Measurements from ENCODE around the gene TECR. TPM values are rescaled to one million over a fixed set of nuclear protein-coding genes. Genes with fewer than 3 reads are reported as not detected.
A peak's percentile ranks its signal among the peaks of the same experiment; 100 is the strongest.
"Not testable (repeated sequence)": the region's sequence is repeated elsewhere in the genome, so short reads cannot be mapped to it uniquely, and the experiment has no call there.

TECR gene
- total RNA-seq, 3 donors from 2014 or later (not counting 1 experiment from before 2014, with no cell fraction given) = 123 to 158 (median 131) TPM

- Mint-ChIP-seq H3K9me3 (no peaks in the 10 kb centered on the region), H3K36me3 (no peaks in the 10 kb centered on the region), H3K27ac (no peak overlapping the region), H3K4me3 (no peak overlapping the region), H3K4me1 (no peaks in the 10 kb centered on the region), H3K27me3 (ENCODE audit: low read depth in 2 of 2) (peaks cover 6 to 9% of the 10 kb centered on the region in 2 donors)
- ATAC-seq (no peak), DNase-seq (no peak)
- TF ChIP-seq CTCF (IDR thresholded peaks at IDR 0.05) = no peak
- Histone ChIP-seq H3K4me1 (ENCODE audit: control insufficient read depth, insufficient read depth, low read length) (peaks cover 17% of the 10 kb centered on the region), H3K9me3 (ENCODE audit: control insufficient read depth, insufficient read depth, low read length) (no peaks in the 10 kb centered on the region), H3K36me3 (ENCODE audit: control insufficient read depth, insufficient read depth, low read length) (no peaks in the 10 kb centered on the region), H3K4me3 (ENCODE audit: low read length) (no peak overlapping the region), H3K27me3 (ENCODE audit: control insufficient read depth, insufficient read depth, low read length) (no peaks in the 10 kb centered on the region), H3K27ac (ENCODE audit: low read length) (peak overlapping the region; percentile 75)
- intact Hi-C loops (cut with micrococcal nuclease) = no loop called here
- WGBS (ENCODE audit: insufficient coverage) = 96% methylated on average over 4 of the region's 4 CpGs
These were observed 83.3 kb downstream of the TECR start for GRCh38 chr19:14612657-14613056.

GRCh38 chr19:14613399-14614098 lies 84.2 kb downstream of the TECR start:
- intact Hi-C loops (cut with micrococcal nuclease); H3K4me3 ChIP-seq (ENCODE audit: low read length): not testable (repeated sequence)
- WGBS (ENCODE audit: insufficient coverage) = 56% methylated on average over 12 of the region's 14 CpGs

GRCh38 chr19:14614099-14614412 lies 84.7 kb downstream of the TECR start:
- DNase-seq = peak in 1 of 2 donors; percentile 9
- intact Hi-C loops (cut with micrococcal nuclease) = no loop called here
- Mint-ChIP-seq H3K9me3 (no peaks in the 10 kb centered on the region), H3K4me3 (no peak overlapping the region), H3K27ac (peak overlapping the region in 1 of 2 donors; percentile 57), H3K36me3 (peaks cover 4% of the 10 kb centered on the region), H3K27me3 (ENCODE audit: low read depth in 2 of 2) (peaks cover 6 to 9% of the 10 kb centered on the region in 2 donors), H3K4me1 (no peaks in the 10 kb centered on the region)
- TF ChIP-seq CTCF (IDR thresholded peaks at IDR 0.05) = no peak
- Histone ChIP-seq H3K9me3 (ENCODE audit: control insufficient read depth, insufficient read depth, low read length) (peaks cover 5% of the 10 kb centered on the region), H3K27me3 (ENCODE audit: control insufficient read depth, insufficient read depth, low read length) (no peaks in the 10 kb centered on the region), H3K27ac (ENCODE audit: low read length) (peak overlapping the region; percentile 75), H3K4me3 (ENCODE audit: low read length) (no peak overlapping the region), H3K36me3 (ENCODE audit: control insufficient read depth, insufficient read depth, low read length) (no peaks in the 10 kb centered on the region), H3K4me1 (ENCODE audit: control insufficient read depth, insufficient read depth, low read length) (peaks cover 17% of the 10 kb centered on the region)
- 15% methylated on average over 2 of the region's 4 CpGs for WGBS (ENCODE audit: insufficient coverage)
- peak in 2 of 3 donors; percentile 42 to 90 for ATAC-seq

More at GRCh38 chr19:14613399-14614098, 84.2 kb downstream of the TECR start:
- not testable (repeated sequence) for H3K9me3 ChIP-seq (ENCODE audit: control insufficient read depth, insufficient read depth, low read length); H3K36me3 Mint-ChIP-seq; H3K9me3 Mint-ChIP-seq; H3K27me3 ChIP-seq (ENCODE audit: control insufficient read depth, insufficient read depth, low read length); DNase-seq; ATAC-seq; H3K4me3 Mint-ChIP-seq; H3K36me3 ChIP-seq (ENCODE audit: control insufficient read depth, insufficient read depth, low read length); H3K27me3 Mint-ChIP-seq (ENCODE audit: low read depth in 2 of 2); H3K4me1 Mint-ChIP-seq
- Histone ChIP-seq H3K4me1 (ENCODE audit: control insufficient read depth, insufficient read depth, low read length) (peaks cover 17% of the 10 kb centered on the region), H3K27ac (ENCODE audit: low read length) (peak overlapping the region; percentile 75)
- H3K27ac Mint-ChIP-seq = peak overlapping the region in 1 of 2 donors; percentile 57

Other genes starting within 250 kb of the TECR start
- gene ADGRE5, start 148.2 kb upstream of the TECR start, total RNA-seq = 1,000 to 10,000 TPM; 1,036 to 1,703 (median 1,382) TPM
- gene DDX39A, start 110.3 kb upstream of the TECR start, total RNA-seq = 100 to 1,000 TPM; 397 to 569 (median 557) TPM
- 100 to 1,000 TPM; 323 to 351 (median 350) TPM for gene PKN1, start 96.3 kb upstream of the TECR start, total RNA-seq
- gene PTGER1, start 54.2 kb upstream of the TECR start, total RNA-seq = under 1 TPM in 2 of 3 donors, not detected in 1; 0.35 to 0.73 TPM
- 10 to 100 TPM; 25.3 to 34.5 (median 31.4) TPM for gene GIPC1, start 33.5 kb upstream of the TECR start, total RNA-seq
- gene DNAJB1, start 11.2 kb upstream of the TECR start, total RNA-seq = 100 to 1,000 TPM; 148 to 238 (median 192) TPM
- 100 to 1,000 TPM in 2 of 3 donors, 10 to 100 TPM in 1; 97.1 to 120 (median 108) TPM for gene NDUFB7, start 42.5 kb downstream of the TECR start, total RNA-seq
- gene CLEC17A, start 53.5 kb downstream of the TECR start, total RNA-seq = 1 to 10 TPM in 1 of 3 donors, under 1 TPM in 2; 0.18 to 1.5 (median 0.45) TPM
- 1 to 10 TPM in 2 of 3 donors, under 1 TPM in 1; 0.59 to 9.1 (median 1.0) TPM for gene ADGRE3, start 145.2 kb downstream of the TECR start, total RNA-seq
- 10 to 100 TPM; 25.9 to 37.9 (median 31.6) TPM for gene ZNF333, start 160.5 kb downstream of the TECR start, total RNA-seq
- gene ADGRE2, start 249.0 kb downstream of the TECR start, total RNA-seq = 10 to 100 TPM in 2 of 3 donors, 1 to 10 TPM in 1; 6.1 to 37.0 (median 20.3) TPM

Data from natural killer cell (primary cell).